ENCODE measurements around the gene GNAL. TPM values are rescaled to one million over a fixed set of nuclear protein-coding genes. Genes with fewer than 3 reads are reported as not detected.

GNAL gene
- total and polyA plus RNA-seq, 2 of the 4 experiments (the other 2 are of a cell fraction): 0.15 to 0.36 TPM

GRCh38 chr18:11885278-11885947 lies 196.3 kb downstream of the GNAL start:
- Histone ChIP-seq H3K14ac (replicated peaks; ENCODE audit: low read depth, low read length) (no peak overlapping the region), H2AK9ac (replicated peaks; ENCODE audit: low read depth, low read length, poor library complexity) (no peak overlapping the region), H3K79me1 (ENCODE audit: low read depth in 1 of 2, low read length in 2 of 2) (no peaks in the 10 kb centered on the region), H2BK15ac (ENCODE audit: low read depth, low read length) (peak overlapping the region; percentile 29; the same call in 1 of the 3 replicates), H3K4me1 (ENCODE audit: control insufficient read depth, insufficient read depth, low read length) (no peaks in the 10 kb centered on the region), H3K4me2 (ENCODE audit: low read depth, low read length) (no peak overlapping the region), H3K23ac (ENCODE audit: low read depth, low read length) (no peak overlapping the region), H4K8ac (ENCODE audit: low read depth in 2 of 2, low read length in 2 of 2) (no peak overlapping the region), H2BK20ac (ENCODE audit: low read depth, low read length) (no peak overlapping the region), H4K91ac (ENCODE audit: insufficient read depth, low read depth, low read length) (no peak overlapping the region), H2AFZ (replicated peaks; ENCODE audit: low read length, poor library complexity) (no peak overlapping the region), H3K9me3 (ENCODE audit: control insufficient read depth, insufficient read depth, low read length) (no peaks in the 10 kb centered on the region), H3K36me3 (ENCODE audit: control insufficient read depth, insufficient read depth, low read length) (peaks cover 33% of the 10 kb centered on the region), H3K9me1 (ENCODE audit: insufficient read depth, low read length) (peaks cover 6% of the 10 kb centered on the region), H2BK120ac (ENCODE audit: low read depth, low read length) (no peak overlapping the region), H3K56ac (ENCODE audit: extremely low read depth, insufficient read depth, low read length) (no peak overlapping the region), H3K4me3 (ENCODE audit: insufficient read depth, low read depth, low read length) (no peak overlapping the region), H4K5ac (ENCODE audit: low read depth, low read length) (no peak overlapping the region), H2BK5ac (ENCODE audit: low read depth, low read length, poor library complexity, severe bottlenecking) (no peak overlapping the region), H2AK5ac (ENCODE audit: low read depth, low read length) (no peak overlapping the region), H3K18ac (ENCODE audit: low read depth, low read length) (no peak overlapping the region), H3K27ac (ENCODE audit: insufficient read depth, low read length) (no peak overlapping the region), H3K27me3 (ENCODE audit: control insufficient read depth, insufficient read depth, low read length) (no peaks in the 10 kb centered on the region), H3K9ac (ENCODE audit: low read depth, low read length) (no peak overlapping the region), H3K4ac (ENCODE audit: low read depth, low read length) (no peak overlapping the region), H4K20me1 (ENCODE audit: insufficient read depth, low read length) (no peaks in the 10 kb centered on the region)
- BruUV-seq (replicated peaks): no TSS peak
- TF ChIP-seq SMC3 (IDR thresholded peaks at IDR 0.05; ENCODE audit: low read depth, low read length) (no peak), CEBPB (IDR thresholded peaks at IDR 0.05; ENCODE audit: low read depth, low read length) (no peak), BHLHE40 (IDR thresholded peaks at IDR 0.05; ENCODE audit: low read depth, low read length) (no peak), MAZ (IDR thresholded peaks at IDR 0.05; ENCODE audit: borderline replicate concordance, low read depth, low read length) (no peak), RCOR1 (IDR thresholded peaks at IDR 0.05; ENCODE audit: insufficient replicate concordance, low read length) (no peak), NFE2L2 (IDR thresholded peaks at IDR 0.05; ENCODE audit: low read depth, low read length) (no peak), MAFK (IDR thresholded peaks at IDR 0.05; ENCODE audit: low read depth, low read length) (no peak), ELK1 (IDR thresholded peaks at IDR 0.05; ENCODE audit: borderline replicate concordance, low read depth, low read length) (no peak), MXI1 (IDR thresholded peaks at IDR 0.05; ENCODE audit: borderline replicate concordance, low read depth, low read length) (no peak), FOS (IDR thresholded peaks at IDR 0.05; ENCODE audit: low read depth, low read length) (no peak), CHD1 (IDR thresholded peaks at IDR 0.05; ENCODE audit: low read depth, low read length) (no peak), POLR2A (IDR thresholded peaks at IDR 0.05; ENCODE audit: low read depth, low read length) (no peak), RFX5 (IDR thresholded peaks at IDR 0.05; ENCODE audit: low read depth, low read length) (no peak), RAD21 (IDR thresholded peaks at IDR 0.05; ENCODE audit: low read length) (no peak)
- TF ChIP-seq, protein P1, sequence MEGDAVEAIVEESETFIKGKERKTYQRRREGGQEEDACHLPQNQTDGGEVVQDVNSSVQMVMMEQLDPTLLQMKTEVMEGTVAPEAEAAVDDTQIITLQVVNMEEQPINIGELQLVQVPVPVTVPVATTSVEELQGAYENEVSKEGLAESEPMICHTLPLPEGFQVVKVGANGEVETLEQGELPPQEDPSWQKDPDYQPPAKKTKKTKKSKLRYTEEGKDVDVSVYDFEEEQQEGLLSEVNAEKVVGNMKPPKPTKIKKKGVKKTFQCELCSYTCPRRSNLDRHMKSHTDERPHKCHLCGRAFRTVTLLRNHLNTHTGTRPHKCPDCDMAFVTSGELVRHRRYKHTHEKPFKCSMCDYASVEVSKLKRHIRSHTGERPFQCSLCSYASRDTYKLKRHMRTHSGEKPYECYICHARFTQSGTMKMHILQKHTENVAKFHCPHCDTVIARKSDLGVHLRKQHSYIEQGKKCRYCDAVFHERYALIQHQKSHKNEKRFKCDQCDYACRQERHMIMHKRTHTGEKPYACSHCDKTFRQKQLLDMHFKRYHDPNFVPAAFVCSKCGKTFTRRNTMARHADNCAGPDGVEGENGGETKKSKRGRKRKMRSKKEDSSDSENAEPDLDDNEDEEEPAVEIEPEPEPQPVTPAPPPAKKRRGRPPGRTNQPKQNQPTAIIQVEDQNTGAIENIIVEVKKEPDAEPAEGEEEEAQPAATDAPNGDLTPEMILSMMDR (conservative IDR thresholded peaks at IDR 0.05; ENCODE audit: low read depth, low read length): no peak
- TF ChIP-seq, protein P2, sequence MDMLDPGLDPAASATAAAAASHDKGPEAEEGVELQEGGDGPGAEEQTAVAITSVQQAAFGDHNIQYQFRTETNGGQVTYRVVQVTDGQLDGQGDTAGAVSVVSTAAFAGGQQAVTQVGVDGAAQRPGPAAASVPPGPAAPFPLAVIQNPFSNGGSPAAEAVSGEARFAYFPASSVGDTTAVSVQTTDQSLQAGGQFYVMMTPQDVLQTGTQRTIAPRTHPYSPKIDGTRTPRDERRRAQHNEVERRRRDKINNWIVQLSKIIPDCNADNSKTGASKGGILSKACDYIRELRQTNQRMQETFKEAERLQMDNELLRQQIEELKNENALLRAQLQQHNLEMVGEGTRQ (IDR thresholded peaks at IDR 0.05; ENCODE audit: low read depth, low read length): no peak
- DNase-seq (no peak), ATAC-seq (ENCODE audit: low read depth) (no peak)
- ChIA-PET POLR2A (ENCODE audit: unreplicated experiment) (no interaction called here), CTCF (no interaction called here)
- dilution Hi-C loops (cut with HindIII; ENCODE audit: low sequenced_read_pairs, unreplicated experiment) (no loop called here), in situ Hi-C loops (cut with MboI; ENCODE audit: low sequenced_read_pairs) (no loop called here), intact Hi-C loops (cut with micrococcal nuclease) (no loop called here)
- WGBS, 2 experiments (ENCODE audit: extremely low coverage in 2 of 2, insufficient read length in 1 of 2): 96% methylated on average over 7 of the region's 22 CpGs; no CpG with 5 or more reads in 1 of the 2 experiments
